A549 (cell line): ENCODE measurements around the gene TNNC1.

Experiments used
- EP300 ChIP-seq, 2 experiments: fragments of >200 bp; sonication (Bioruptor Twin); formaldehyde crosslinking; IDR thresholded peaks; 2 replicates in 1 of 2; 3 replicates in 1 of 2; pipeline ENCODE4 v1.6.1; 2016 to 2017
- POLR2A ChIP-seq: IDR thresholded peaks from 2 replicates; pipeline ENCODE4 v1.6.1; 2012; ENCODE audit warnings: mild to moderate bottlenecking, low read length
- TF ChIP-seq, protein P1 (sequence below): fragments of >200 bp; sonication (Bioruptor Twin); formaldehyde crosslinking; IDR thresholded peaks from 3 replicates; pipeline ENCODE4 v1.5.1; 2016
- TF ChIP-seq, protein P2 (sequence below): fragments of 450-650 bp; IDR thresholded peaks from 2 replicates; pipeline ENCODE4 v1.6.1; 2014; ENCODE audit warnings: antibody characterized with exemption

DNA sequence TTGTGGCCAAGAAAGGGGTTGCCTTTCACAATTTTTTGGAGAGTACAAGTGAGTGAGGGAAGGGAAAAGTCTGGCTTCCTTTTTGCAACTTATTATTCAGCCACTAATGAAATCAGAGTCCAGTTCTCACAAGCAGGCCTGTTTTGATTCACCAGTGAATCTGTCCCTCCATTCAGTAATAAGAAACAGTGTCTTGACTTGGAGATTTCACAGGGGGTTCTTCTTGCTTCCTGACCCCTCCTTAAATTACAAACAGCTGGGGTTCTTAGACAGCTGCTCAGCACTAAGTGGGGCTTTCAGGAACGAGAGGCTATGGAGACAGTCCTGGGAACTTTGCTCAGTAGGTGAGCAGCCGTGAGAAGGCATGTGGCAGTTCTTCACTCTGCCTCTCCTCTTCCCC lies 33.5 kb downstream of the TNNC1 start:
- TF ChIP-seq, protein P1, sequence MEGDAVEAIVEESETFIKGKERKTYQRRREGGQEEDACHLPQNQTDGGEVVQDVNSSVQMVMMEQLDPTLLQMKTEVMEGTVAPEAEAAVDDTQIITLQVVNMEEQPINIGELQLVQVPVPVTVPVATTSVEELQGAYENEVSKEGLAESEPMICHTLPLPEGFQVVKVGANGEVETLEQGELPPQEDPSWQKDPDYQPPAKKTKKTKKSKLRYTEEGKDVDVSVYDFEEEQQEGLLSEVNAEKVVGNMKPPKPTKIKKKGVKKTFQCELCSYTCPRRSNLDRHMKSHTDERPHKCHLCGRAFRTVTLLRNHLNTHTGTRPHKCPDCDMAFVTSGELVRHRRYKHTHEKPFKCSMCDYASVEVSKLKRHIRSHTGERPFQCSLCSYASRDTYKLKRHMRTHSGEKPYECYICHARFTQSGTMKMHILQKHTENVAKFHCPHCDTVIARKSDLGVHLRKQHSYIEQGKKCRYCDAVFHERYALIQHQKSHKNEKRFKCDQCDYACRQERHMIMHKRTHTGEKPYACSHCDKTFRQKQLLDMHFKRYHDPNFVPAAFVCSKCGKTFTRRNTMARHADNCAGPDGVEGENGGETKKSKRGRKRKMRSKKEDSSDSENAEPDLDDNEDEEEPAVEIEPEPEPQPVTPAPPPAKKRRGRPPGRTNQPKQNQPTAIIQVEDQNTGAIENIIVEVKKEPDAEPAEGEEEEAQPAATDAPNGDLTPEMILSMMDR: no peak
- TF ChIP-seq, protein P2, sequence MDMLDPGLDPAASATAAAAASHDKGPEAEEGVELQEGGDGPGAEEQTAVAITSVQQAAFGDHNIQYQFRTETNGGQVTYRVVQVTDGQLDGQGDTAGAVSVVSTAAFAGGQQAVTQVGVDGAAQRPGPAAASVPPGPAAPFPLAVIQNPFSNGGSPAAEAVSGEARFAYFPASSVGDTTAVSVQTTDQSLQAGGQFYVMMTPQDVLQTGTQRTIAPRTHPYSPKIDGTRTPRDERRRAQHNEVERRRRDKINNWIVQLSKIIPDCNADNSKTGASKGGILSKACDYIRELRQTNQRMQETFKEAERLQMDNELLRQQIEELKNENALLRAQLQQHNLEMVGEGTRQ: no peak
- TF ChIP-seq POLR2A (no peak), EP300 (IDR thresholded peaks at IDR 0.05) (no peak)
